GM19023 (cell line): ENCODE data around the gene CRIP1.

Experiments
- ATAC-seq: cut with Tn5 transposase; IDR thresholded peaks from one replicate; pipeline ENCODE4 v1.9.1; 2021; ENCODE audit warnings: mild to moderate bottlenecking, moderate library complexity; ENCODE audit not compliant: unreplicated experiment

CRIP1 gene

GRCh38 chr14:105450864-105451720, 35.6 kb upstream of the CRIP1 start:
- ATAC-seq: no peak

DNA sequence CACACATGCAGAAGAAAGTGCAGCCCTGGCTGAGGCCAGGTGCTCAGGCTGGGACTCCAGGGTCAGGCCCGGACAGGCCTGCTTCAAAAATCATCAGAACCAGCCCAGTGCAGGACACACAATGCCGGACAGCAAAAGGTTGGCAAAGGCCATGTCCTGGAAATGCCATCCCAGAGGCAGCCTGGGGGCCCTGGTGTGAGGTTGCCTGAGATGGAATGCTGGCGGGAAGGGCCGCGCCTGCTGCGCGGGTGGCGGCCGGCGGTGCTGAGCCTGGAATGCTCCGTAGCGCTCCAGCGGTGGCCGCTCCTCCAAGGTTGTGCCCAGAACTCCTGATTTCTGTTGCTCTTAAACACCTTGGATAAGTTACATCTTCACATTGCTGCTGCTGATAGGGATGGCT, 33.7 kb upstream of the CRIP1 start:
- ATAC-seq: no peak

- ATAC-seq: no peak
Observed at GRCh38 chr14:105453847-105454246, 32.8 kb upstream of the CRIP1 start.

DNA sequence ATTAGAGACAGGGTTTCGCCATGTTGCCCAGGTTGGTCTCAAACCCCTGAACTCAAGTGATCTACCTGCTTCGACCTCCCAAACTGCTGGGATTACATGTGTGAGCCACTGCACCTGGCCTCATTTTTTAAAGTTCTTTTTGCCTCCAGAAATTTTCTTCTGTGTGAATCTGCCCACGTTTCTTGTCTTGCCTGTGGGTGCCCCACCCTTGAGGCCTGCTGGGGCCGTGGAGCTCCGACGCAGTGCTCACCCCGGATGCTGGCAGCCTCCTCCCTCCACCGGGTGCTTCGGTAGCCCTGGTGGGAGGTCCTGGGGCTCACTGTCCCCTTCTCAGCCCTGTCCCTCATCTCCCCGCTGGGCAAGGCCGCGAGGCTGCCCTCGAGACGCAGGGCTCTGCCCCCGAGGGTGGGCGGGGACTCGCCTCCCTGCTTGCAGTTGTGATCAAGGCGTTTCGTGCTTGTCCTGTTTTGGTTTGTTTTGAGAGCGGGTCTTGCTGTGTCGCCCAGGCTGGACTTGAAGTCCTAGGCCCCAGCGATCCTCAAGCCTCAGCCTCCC, 31.5 kb upstream of the CRIP1 start:
- ATAC-seq: no peak

DNA sequence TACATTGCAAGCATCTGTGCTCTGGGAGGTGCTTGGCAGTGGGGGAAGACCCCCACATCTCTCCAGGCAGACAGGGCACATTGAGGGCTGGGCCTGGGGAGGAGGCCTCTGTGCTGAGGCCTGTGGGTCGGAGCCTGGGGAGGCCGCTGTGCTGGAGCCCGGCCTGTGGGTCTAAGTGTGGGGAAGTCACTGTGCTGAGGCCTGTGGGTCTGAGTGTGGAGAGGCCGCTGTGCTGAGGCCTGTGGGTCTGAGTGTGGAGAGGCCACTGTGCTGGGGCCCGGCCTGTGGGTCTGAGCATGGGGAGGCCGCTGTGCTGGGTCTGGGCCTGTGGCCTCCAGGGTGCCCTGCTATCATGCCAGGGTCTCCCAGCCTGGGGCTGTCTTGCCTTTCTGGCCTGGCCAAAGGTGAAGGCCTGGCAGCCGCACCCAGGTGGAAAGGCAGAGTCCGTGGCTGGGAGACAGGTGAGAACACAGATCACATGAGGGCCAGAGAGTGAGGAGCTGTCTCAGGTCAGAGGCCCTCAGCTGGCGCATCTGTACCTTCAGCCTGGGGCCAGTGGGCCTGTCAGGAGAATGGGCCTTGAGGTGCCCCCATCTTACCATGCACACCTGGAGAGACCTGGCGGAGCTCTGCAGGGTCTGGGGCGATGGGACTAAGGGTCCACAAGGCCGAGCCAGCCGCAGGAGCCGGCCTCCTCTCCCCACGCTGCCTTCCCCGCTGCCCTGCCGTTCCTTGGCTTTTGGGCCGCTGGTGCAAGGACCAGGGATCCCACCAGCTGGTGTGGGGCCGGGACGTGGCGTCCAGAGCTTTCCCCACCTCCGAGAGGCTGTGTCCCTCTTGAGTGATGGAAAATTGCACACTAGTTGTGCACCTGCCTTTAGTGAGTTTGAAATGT, 30.7 kb upstream of the CRIP1 start:
- ATAC-seq: no peak

- ATAC-seq: no peak
Observed at GRCh38 chr14:105456736-105457617, 29.7 kb upstream of the CRIP1 start.

DNA sequence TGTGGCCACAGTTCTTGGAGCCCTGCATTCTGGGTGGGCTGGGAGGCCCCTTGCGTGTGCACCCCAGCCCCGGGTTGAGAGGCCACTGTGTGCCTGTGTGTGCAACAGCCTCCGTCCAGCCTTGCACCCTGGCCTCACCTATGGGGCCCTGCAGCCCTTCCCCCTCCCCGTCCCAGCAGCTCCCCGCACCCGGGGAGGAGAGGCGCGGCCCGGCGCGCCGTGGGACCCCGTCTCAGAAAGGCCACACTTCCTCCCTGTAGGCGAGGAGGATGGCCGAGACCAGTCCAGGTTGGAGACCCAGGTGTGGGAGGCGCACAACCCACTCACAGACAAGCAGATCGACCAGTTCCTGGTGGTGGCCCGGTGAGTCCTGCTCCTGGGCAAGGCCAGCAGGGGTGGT, 28.7 kb upstream of the CRIP1 start:
- ATAC-seq: no peak

GRCh38 chr14:105458571-105458970, 28.1 kb upstream of the CRIP1 start:
- ATAC-seq: no peak

- ATAC-seq: no peak
Observed at GRCh38 chr14:105460116-105460515, 26.6 kb upstream of the CRIP1 start.

DNA sequence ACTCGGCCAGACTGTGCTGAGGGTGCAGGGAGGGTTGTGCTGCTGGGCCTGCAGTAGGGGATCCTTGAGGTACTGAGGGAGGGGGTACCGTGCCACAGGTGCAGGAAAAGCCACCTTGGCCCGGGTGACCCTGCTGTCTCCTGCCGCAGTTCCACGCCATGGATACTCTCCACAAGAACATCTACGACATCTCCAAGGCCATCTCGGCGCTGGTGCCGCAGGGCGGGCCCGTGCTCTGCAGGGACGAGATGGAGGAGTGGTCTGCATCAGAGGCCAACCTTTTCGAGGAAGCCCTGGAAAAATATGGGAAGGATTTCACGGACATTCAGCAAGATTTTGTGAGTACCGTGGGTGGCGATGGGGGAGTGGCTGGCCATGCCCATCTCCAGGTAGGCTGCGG, 26.1 kb upstream of the CRIP1 start:
- ATAC-seq: no peak

- ATAC-seq: no peak
Observed at GRCh38 chr14:105461903-105462302, 24.8 kb upstream of the CRIP1 start.

DNA sequence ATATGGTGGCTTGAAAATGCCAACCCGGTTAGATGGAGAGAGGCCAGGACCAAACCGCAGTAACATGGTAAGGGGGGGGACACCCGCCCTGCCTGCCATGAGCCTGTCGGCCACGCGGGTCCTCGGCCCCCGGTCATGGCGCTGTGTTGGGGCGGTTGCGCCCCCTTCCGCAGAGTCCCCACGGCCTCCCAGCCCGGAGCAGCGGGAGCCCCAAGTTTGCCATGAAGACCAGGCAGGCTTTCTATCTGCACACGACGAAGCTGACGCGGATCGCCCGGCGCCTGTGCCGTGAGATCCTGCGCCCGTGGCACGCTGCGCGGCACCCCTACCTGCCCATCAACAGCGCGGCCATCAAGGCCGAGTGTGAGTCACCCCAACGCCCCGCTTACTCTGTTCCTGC, 22.2 kb upstream of the CRIP1 start:
- ATAC-seq: no peak

DNA sequence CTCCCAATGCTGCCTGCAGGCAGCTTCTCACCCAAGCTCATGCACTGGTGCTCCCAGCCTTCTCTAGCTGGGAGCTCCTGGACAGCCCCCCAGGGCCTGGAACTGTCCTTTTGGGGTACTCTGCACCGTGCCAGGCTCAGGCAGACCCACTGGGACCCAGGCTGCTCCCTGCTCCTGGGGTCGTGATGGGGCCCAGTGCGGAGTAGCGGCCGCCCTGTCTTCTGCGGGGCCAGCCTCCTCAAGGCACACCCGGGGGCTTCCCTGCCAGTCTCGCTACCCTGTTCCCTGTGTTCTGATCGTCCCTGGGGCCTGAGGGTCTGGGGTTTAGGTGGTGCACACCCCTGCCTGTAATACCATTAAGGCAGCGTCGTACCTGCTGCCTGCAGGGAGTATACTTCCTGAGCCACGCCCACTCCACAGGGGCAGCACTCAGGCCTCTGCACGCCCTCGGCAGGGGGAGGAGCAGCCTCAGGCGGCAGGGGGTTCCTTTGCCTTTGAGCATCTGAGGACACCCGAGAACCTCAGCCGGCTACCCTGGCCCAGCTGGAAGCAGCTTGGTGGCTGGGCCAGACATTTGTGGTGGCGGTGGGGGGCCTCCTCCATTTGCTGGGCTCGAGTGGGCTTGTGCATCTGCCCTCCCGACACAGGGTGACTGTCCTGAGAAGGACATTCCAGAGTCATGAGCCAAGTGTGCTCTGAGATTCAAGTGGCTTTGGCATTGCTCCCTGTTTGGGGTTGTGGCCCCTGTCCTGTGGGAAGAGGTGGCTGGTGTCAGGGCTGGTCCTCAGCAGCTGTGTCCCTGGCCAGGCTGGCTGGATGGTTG, 21.3 kb upstream of the CRIP1 start:
- ATAC-seq: no peak

GRCh38 chr14:105466531-105467248, 20.0 kb upstream of the CRIP1 start:
- ATAC-seq: no peak

DNA sequence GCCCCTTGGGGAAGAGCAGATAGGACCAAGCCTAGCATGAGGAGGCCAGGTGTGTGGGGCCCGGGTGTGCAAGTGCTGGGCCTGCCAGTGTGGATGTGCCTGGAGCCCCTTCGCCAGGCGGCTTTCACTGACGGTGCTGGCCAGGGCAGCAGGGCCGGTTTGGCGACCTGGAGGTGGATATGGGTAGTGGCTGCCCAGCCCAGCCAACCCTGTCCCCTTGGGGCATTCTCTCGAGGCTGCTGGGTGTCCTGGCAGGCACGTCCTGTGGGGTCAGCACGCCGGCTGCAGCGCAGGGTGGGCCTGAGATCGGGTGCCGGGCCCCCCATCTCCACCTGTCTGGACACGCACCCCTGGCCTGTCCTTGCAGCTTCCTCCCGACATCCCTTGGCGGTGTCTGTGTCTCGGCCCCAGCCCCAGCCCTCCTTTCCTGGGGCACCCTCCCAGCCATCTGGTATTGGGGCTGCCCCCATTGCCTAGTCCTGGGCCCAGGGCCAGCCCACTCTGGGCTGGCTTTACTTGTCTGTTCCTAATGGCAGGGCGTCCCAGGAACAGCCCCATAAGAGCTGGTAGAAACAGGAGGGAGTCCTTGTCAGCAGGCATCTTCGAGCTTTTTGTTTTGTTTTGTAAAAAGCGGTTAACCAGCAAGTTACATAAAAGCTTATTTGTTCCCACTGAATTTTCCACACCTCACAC, 19.3 kb upstream of the CRIP1 start:
- no peak for ATAC-seq

GRCh38 chr14:105467942-105468471, 18.7 kb upstream of the CRIP1 start:
- ATAC-seq: no peak

GRCh38 chr14:105468621-105469241, 18.0 kb upstream of the CRIP1 start:
- no peak for ATAC-seq
